Small intestine (tissue), 7 donors: ENCODE data around the gene PDE8B. TPM values are rescaled to one million over a fixed set of nuclear protein-coding genes. Genes with fewer than 3 reads are reported as not detected.

Experiments used
- DNase-seq, 2 donors: peaks; one replicate each; pipeline versions ENCODE4 v3.0.0 to v3.0.0-alpha.2; 2013
- FAIRE-seq: peaks from 2 replicates; lab custom pipeline; 2012; peaks lifted over from hg19 to GRCh38; lab: Jason Lieb, UNC
- H3K27ac ChIP-seq, 3 donors: one replicate each; pipeline ENCODE4 v1.5.1; 2013; ENCODE audit warnings: low read length in 2 of 3, mild to moderate bottlenecking in 2 of 3, control low read depth in 1 of 3, inconsistent platforms in 1 of 3, low read depth in 1 of 3, moderate library complexity in 1 of 3
- H3K27me3 ChIP-seq, 3 donors: one replicate each; pipeline ENCODE4 v1.6.1; 2013; ENCODE audit warnings: low read length in 3 of 3, inconsistent platforms in 1 of 3; ENCODE audit not compliant: control insufficient read depth in 3 of 3, insufficient read depth in 3 of 3
- H3K36me3 ChIP-seq, 3 donors: one replicate each; pipeline ENCODE4 v1.6.1; 2013; ENCODE audit warnings: low read length in 3 of 3, inconsistent platforms in 1 of 3, low read depth in 1 of 3, mild to moderate bottlenecking in 1 of 3, moderate library complexity in 1 of 3; ENCODE audit not compliant: control insufficient read depth in 3 of 3, insufficient read depth in 2 of 3
- H3K4me1 ChIP-seq, 3 donors: one replicate each; pipeline ENCODE4 v1.6.1; 2013; ENCODE audit warnings: low read length in 2 of 3, inconsistent platforms in 1 of 3, low read depth in 1 of 3, mild to moderate bottlenecking in 1 of 3, moderate library complexity in 1 of 3; ENCODE audit not compliant: control insufficient read depth in 3 of 3, insufficient read depth in 2 of 3
- H3K4me3 ChIP-seq, 3 donors: one replicate each; pipeline ENCODE4 v1.5.1; 2013; ENCODE audit warnings: low read length in 3 of 3, control low read depth in 1 of 3, inconsistent platforms in 1 of 3, low read depth in 1 of 3, mild to moderate bottlenecking in 1 of 3, moderate library complexity in 1 of 3
- H3K9me3 ChIP-seq, 2 donors: one replicate each; pipeline ENCODE4 v1.6.1; 2013; ENCODE audit warnings: low read depth in 1 of 2, low read length in 1 of 2; ENCODE audit not compliant: control insufficient read depth in 2 of 2, insufficient read depth in 1 of 2
- WGBS, 3 donors: extraction: QIAGEN DNeasy Blood & Tissue Kit; methylation state at CpG; one replicate each; pipeline ENCODE4 v1.1.7; 2013; 5-methylcytosine and 5-hydroxymethylcytosine counted together
- polyA plus RNA-seq, 4 donors: library from polyadenylated mRNA; stranded (reverse) in 3 of 4; unstranded in 1 of 4; fragments of 200-250 nt in 3 of 4; fragments of 120-200 nt in 1 of 4; gene quantifications; one replicate each; pipeline versions ENCODE4 v1.2.1 to v1.2.3, GENCODE V29; 2013
- donor health status: healthy with polysubstance abuse.
- donor health status: control.
- donor health status: control.
- donor health status: Bipolar disorder and iron deficiency.
- donor health status: healthy.

Gene PDE8B
- polyA plus RNA-seq, 4 donors: 0.22 to 1.5 (median 0.99) TPM

DNA sequence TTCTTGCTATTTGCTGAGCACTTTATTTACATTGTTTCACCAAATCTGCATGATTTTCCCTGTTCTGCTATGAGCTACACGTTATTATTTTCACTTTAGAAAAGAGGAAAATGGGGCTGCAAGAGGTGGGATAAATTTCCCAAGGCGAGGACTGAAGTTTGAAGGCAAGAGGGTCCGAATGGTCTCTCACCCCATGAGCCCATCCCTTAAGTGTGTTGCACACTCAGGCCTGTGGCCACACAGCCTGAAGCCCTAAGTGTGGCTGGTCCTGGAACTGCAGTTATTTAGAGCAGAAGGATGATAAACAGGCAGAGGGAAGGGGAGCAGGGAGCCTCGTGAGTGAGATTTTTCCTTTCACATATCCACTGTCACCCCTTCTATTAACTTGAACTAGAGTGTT is 7.8 kb downstream of the PDE8B start:
- Histone ChIP-seq H3K9me3 (no peaks in the 10 kb centered on the region), H3K4me3 (no peak overlapping the region), H3K27me3 (peaks cover 0 to 12% (median 0%) of the 10 kb centered on the region in 3 donors), H3K27ac (no peak overlapping the region), H3K36me3 (no peaks in the 10 kb centered on the region), H3K4me1 (no peaks in the 10 kb centered on the region)
- 68 to 74% (median 71%) methylated on average over 4 of the region's 4 CpGs for WGBS, 3 donors
- FAIRE-seq: no peak
- no peak for DNase-seq

DNA sequence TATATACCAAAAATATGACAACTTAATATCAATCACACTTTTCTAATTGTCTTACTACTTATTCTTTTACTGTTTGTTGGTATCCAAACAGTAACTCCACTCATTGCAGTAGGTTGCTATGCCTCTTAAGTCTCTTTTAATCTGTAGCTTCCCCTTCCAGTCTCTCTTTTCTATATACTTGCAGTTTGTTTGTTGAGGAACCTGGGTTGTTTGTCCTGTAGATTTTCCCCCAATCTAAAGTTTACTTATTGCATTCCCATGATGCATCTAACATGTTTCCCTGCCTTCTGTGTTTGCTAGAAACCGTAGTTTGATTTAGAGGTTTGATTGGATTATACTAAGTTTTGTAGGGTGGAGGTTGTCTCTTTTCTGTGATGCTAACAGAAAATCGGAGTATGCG is 10.6 kb downstream of the PDE8B start:
- 87 to 94% (median 92%) methylated on average over 3 of the region's 3 CpGs for WGBS, 3 donors
- DNase-seq (no peak), FAIRE-seq (no peak)
- Histone ChIP-seq H3K4me3 (no peak overlapping the region), H3K36me3 (no peaks in the 10 kb centered on the region), H3K9me3 (no peaks in the 10 kb centered on the region), H3K27me3 (peaks cover 0 to 6% (median 0%) of the 10 kb centered on the region in 3 donors), H3K27ac (no peak overlapping the region), H3K4me1 (no peaks in the 10 kb centered on the region)

DNA sequence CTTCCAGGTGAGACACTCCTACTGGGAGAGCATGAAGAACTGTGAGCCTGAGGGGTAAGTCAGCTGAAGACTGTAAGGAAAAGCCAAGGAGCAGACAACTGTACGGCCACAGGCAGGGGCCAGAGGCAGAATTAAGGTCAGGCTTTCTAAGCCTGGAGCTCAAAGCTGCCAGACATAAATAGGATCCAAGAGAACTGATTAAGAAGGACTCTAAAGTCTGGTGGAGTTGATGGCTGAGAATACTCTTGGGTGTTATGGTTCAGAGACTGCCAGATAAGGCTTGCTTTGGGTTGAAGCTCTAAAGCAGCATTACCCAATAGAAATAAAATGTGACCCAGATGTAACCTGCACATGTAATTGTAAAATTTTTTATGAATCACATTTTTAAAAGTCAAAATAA is 12.2 kb downstream of the PDE8B start:
- peaks cover 0 to 6% (median 0%) of the 10 kb centered on the region in 3 donors for H3K27me3 ChIP-seq
- no peak overlapping the region for H3K4me3 ChIP-seq
- no peaks in the 10 kb centered on the region for H3K4me1 ChIP-seq
- no peaks in the 10 kb centered on the region for H3K9me3 ChIP-seq
- no peak for FAIRE-seq
- no peaks in the 10 kb centered on the region for H3K36me3 ChIP-seq
- WGBS, 3 donors: 86 to 100% (median 88%) methylated on average over 1 of the region's 1 CpG
- DNase-seq: no peak
- no peak overlapping the region for H3K27ac ChIP-seq

- Histone ChIP-seq H3K36me3 (no peaks in the 10 kb centered on the region), H3K4me1 (no peaks in the 10 kb centered on the region), H3K27ac (no peak overlapping the region), H3K27me3 (peaks cover 0 to 10% (median 2%) of the 10 kb centered on the region in 3 donors), H3K4me3 (no peak overlapping the region), H3K9me3 (peaks cover 0 to 3% of the 10 kb centered on the region in 2 donors)
- DNase-seq: no peak
- no peak for FAIRE-seq
- WGBS, 3 donors: 89 to 90% (median 90%) methylated on average over 4 of the region's 4 CpGs
These were observed 13.2 kb downstream of the PDE8B start for GRCh38 chr5:77223653-77224052.

DNA sequence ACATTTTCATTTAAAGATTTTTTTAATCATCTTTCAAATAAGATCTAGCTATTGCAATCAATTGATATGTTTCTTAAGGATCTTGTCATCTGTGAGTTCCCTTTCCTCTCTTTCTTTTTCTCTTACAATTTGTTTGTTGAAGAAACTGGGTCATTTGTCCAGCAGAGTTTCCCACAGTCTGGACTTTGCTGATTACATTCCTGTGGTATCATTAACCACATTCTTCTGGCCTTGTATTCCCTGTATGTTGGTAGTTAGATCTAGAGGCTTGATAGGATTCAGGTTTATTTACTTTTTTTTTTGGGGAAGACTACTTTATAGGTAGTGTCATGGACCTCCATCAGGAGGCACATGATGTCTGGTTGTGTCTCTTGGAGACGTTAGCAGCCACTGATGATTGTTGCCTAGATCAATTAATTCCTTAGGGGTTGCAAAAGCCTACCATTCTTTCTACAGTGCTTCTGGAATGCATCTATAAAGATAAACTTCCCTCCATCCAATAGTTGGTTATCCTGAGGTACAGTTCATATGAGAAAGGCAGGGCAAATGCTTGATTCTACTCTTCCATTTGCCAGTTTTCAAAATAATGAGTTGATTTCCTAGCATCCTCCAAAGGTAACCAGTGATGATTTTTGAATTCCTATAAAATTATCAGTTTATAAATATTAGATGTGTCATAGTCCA is 14.3 kb downstream of the PDE8B start:
- DNase-seq (no peak), FAIRE-seq (no peak)
- peaks cover 0 to 3% of the 10 kb centered on the region in 2 donors for H3K9me3 ChIP-seq
- peaks cover 0 to 10% (median 2%) of the 10 kb centered on the region in 3 donors for H3K27me3 ChIP-seq
- H3K36me3 ChIP-seq: no peaks in the 10 kb centered on the region
- WGBS, 3 donors: 54 to 72% (median 59%) methylated on average over 1 of the region's 1 CpG
- H3K4me3 ChIP-seq: no peak overlapping the region
- H3K4me1 ChIP-seq: no peaks in the 10 kb centered on the region
- H3K27ac ChIP-seq: no peak overlapping the region

DNA sequence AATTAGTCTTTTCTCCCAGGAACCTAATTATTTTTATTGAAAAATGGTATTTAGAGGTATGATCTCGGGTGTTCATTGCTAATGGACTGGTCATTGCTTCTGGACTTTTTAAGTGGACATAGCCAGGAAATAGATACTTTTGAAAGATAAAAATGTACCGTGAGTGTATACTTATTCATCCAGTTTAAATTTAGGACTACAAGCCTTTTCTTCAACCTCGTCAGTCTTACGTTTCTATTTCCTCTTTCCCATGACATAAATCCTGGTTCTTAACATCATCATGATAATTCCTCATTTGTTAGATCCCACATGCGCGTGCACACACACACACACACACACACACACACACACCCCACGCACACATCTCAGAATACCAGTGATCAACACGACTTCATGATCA is 15.1 kb downstream of the PDE8B start:
- DNase-seq: no peak
- no peak for FAIRE-seq
- peaks cover 0 to 10% (median 2%) of the 10 kb centered on the region in 3 donors for H3K27me3 ChIP-seq
- H3K4me1 ChIP-seq: no peaks in the 10 kb centered on the region
- WGBS, 3 donors: 64 to 80% (median 73%) methylated on average over 8 of the region's 8 CpGs
- no peak overlapping the region for H3K27ac ChIP-seq
- no peak overlapping the region for H3K4me3 ChIP-seq
- H3K36me3 ChIP-seq: no peaks in the 10 kb centered on the region
- H3K9me3 ChIP-seq: peaks cover 0 to 3% of the 10 kb centered on the region in 2 donors

DNA sequence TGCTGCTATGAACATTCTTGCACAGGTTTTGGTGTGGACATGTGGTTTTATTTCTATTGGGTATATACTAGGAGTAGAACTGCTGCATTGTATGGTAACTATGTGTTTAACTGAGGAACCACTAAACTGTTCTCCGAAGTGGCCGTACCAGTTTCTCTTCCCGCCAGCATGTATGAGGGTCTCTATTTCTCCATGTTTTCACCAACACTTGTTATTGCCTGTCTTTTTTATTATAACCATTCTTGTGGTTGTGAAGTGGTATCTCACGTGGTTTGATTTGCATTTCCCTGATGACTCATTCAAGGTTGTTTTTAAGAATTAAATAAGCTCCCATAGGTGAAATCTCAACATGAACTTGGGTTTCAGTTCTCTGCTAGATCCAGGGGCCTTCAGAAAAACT is 19.4 kb downstream of the PDE8B start:
- H3K36me3 ChIP-seq: no peaks in the 10 kb centered on the region
- H3K4me1 ChIP-seq: no peaks in the 10 kb centered on the region
- H3K27ac ChIP-seq: no peak overlapping the region
- H3K4me3 ChIP-seq: no peak overlapping the region
- H3K27me3 ChIP-seq: peaks cover 0 to 8% (median 2%) of the 10 kb centered on the region in 3 donors
- WGBS, 3 donors: 85 to 89% (median 88%) methylated on average over 4 of the region's 4 CpGs
- DNase-seq (no peak), FAIRE-seq (no peak)
- peaks cover 0 to 3% of the 10 kb centered on the region in 2 donors for H3K9me3 ChIP-seq

GRCh38 chr5:77230727-77231470 is 20.4 kb downstream of the PDE8B start:
- Histone ChIP-seq H3K4me1 (no peaks in the 10 kb centered on the region), H3K9me3 (peaks cover 0 to 3% of the 10 kb centered on the region in 2 donors), H3K27me3 (peaks cover 0 to 8% (median 2%) of the 10 kb centered on the region in 3 donors), H3K4me3 (no peak overlapping the region), H3K36me3 (no peaks in the 10 kb centered on the region), H3K27ac (no peak overlapping the region)
- DNase-seq (no peak), FAIRE-seq (no peak)
- 72 to 86% (median 82%) methylated on average over 4 of the region's 4 CpGs for WGBS, 3 donors
